AG04449 (cell line): ENCODE results near the gene CEP44.

Experiments used
- CTCF ChIA-PET: fragments of 350-600 bp; formaldehyde crosslinking; extraction: SDS; loops from one replicate; lab custom pipeline; 2021; ENCODE audit warnings: antibody characterized with exemption; lab: Yijun Ruan, JAX
- POLR2A ChIA-PET: fragments of 400-600, 350-600 bp; formaldehyde crosslinking; extraction: SDS; loops from one replicate; lab custom pipeline; 2020; ENCODE audit warnings: antibody characterized with exemption, inconsistent platforms; lab: Yijun Ruan, JAX
- DNase-seq: peaks from one replicate; pipeline ENCODE4 v3.0.0-alpha.2; 2010; ENCODE audit warnings: low read depth, low spot score
- H3K4me3 ChIP-seq: 2 replicates; pipeline ENCODE4 v1.5.1; 2011; ENCODE audit warnings: low read depth, mild to moderate bottlenecking, control low read depth, low read length
- TF ChIP-seq, protein P1 (sequence below): IDR thresholded peaks from one replicate; pipeline ENCODE4 v1.5.1; 2011; ENCODE audit warnings: mild to moderate bottlenecking, moderate library complexity, low read length, control low read depth, inconsistent platforms; ENCODE audit not compliant: insufficient read depth; ENCODE audit errors: missing control alignments

CEP44 gene

DNA sequence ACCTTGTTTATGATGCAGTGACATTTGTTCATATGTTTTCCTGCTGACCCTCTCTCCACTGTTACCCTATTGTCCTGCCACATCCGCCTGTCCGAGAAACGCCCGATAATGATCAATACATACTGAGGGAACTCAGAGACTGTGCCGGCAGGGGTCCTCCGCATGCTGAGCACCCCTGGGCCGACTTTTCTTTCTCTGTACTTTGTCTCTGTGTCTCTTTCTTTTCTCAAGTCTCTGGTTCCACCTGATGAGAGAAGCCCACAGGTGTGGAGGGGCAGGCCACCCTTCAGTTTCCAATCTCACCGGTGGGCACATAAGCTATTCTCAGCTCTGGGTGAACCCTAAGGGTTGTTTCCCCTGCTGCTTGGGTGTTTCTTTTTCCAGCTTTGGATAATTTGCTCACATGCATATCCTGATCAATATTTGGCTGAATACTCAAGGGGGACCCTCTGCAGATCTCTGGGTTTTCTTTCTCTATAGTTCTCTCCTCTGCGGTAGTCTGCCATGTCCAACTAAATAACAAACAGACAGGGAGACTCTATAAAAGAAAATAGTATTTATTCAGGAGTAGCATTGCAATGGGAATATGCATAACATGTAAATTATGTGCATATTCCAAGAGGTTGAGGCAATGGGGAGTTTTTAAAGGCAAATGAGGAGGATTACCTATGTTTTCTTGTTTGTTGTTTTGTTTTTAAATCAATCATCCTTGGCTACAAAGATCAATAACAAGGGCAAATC lies 97.2 kb downstream of the CEP44 start:
- POLR2A ChIA-PET = no interaction called here
- TF ChIP-seq, protein P1, sequence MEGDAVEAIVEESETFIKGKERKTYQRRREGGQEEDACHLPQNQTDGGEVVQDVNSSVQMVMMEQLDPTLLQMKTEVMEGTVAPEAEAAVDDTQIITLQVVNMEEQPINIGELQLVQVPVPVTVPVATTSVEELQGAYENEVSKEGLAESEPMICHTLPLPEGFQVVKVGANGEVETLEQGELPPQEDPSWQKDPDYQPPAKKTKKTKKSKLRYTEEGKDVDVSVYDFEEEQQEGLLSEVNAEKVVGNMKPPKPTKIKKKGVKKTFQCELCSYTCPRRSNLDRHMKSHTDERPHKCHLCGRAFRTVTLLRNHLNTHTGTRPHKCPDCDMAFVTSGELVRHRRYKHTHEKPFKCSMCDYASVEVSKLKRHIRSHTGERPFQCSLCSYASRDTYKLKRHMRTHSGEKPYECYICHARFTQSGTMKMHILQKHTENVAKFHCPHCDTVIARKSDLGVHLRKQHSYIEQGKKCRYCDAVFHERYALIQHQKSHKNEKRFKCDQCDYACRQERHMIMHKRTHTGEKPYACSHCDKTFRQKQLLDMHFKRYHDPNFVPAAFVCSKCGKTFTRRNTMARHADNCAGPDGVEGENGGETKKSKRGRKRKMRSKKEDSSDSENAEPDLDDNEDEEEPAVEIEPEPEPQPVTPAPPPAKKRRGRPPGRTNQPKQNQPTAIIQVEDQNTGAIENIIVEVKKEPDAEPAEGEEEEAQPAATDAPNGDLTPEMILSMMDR = no peak
- DNase-seq = no peak
- CTCF ChIA-PET = no interaction called here
- no peak overlapping the region for H3K4me3 ChIP-seq

DNA sequence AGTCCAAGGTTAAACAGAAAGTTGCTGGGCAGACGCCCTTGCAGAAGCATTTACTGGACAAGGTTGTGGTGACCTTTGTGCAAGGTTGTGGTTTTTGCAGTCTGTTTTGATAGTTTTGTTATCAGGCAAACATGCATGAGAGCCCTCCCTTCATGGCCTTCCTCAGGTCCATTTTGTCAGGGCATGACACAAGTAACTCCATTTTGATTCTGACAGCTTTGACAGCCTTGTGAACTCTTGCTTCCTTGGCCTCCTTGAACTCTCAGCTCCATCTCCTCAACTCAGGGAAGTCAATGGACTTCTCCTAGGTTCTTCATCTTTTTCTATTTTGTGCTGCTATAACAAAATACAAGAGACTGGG lies 97.7 kb downstream of the CEP44 start:
- POLR2A ChIA-PET = no interaction called here
- TF ChIP-seq, protein P1 = no peak
- no peak overlapping the region for H3K4me3 ChIP-seq
- CTCF ChIA-PET = no interaction called here
- DNase-seq = no peak
